IPS-20b (cell line): Measurements from ENCODE around the gene AP5Z1.

ENCODE experiments used
- H3K27ac ChIP-seq: one replicate; pipeline ENCODE4 v1.5.1; 2013; ENCODE audit warnings: low read length
- H3K27me3 ChIP-seq: 2 replicates; pipeline ENCODE4 v1.6.1; 2013; ENCODE audit warnings: mild to moderate bottlenecking, low read length, inconsistent platforms; ENCODE audit not compliant: insufficient read depth
- H3K36me3 ChIP-seq: 2 replicates; pipeline ENCODE4 v1.6.1; 2013; ENCODE audit warnings: low read depth, mild to moderate bottlenecking, inconsistent platforms, low read length, moderate library complexity; ENCODE audit not compliant: insufficient read depth
- H3K4me1 ChIP-seq: 2 replicates; pipeline ENCODE4 v1.6.1; 2013; ENCODE audit warnings: mild to moderate bottlenecking, control low read depth, inconsistent platforms, low read length, moderate library complexity; ENCODE audit not compliant: insufficient read depth
- H3K4me3 ChIP-seq: 2 replicates; pipeline ENCODE4 v1.5.1; 2013; ENCODE audit warnings: mild to moderate bottlenecking, low read length, inconsistent platforms
- H3K9ac ChIP-seq: 2 replicates; pipeline ENCODE4 v1.6.1; 2013; ENCODE audit warnings: low read depth, mild to moderate bottlenecking, inconsistent platforms, low read length, moderate library complexity
- H3K9me3 ChIP-seq: 2 replicates; pipeline ENCODE4 v1.6.1; 2013; ENCODE audit warnings: mild to moderate bottlenecking, low read depth, low read length, inconsistent platforms; ENCODE audit not compliant: insufficient read depth

AP5Z1 gene

GRCh38 chr7:4836206-4836661 is 60.8 kb downstream of the AP5Z1 start:
- no peak overlapping the region for H3K4me3 ChIP-seq
- H3K27ac ChIP-seq: no peak overlapping the region
- H3K4me1 ChIP-seq: no peaks in the 10 kb centered on the region
- no peaks in the 10 kb centered on the region for H3K9me3 ChIP-seq
- H3K9ac ChIP-seq: no peak overlapping the region
- H3K27me3 ChIP-seq: no peaks in the 10 kb centered on the region
- no peaks in the 10 kb centered on the region for H3K36me3 ChIP-seq

- Histone ChIP-seq H3K27me3 (no peaks in the 10 kb centered on the region), H3K27ac (no peak overlapping the region), H3K9me3 (no peaks in the 10 kb centered on the region), H3K36me3 (no peaks in the 10 kb centered on the region), H3K9ac (no peak overlapping the region), H3K4me1 (no peaks in the 10 kb centered on the region), H3K4me3 (no peak overlapping the region)
These were observed 61.8 kb downstream of the AP5Z1 start for GRCh38 chr7:4837041-4837802.

GRCh38 chr7:4837803-4838625 is 62.6 kb downstream of the AP5Z1 start:
- no peak overlapping the region for H3K27ac ChIP-seq
- H3K4me3 ChIP-seq: no peak overlapping the region
- no peaks in the 10 kb centered on the region for H3K36me3 ChIP-seq
- no peaks in the 10 kb centered on the region for H3K9me3 ChIP-seq
- no peaks in the 10 kb centered on the region for H3K27me3 ChIP-seq
- no peak overlapping the region for H3K9ac ChIP-seq
- no peaks in the 10 kb centered on the region for H3K4me1 ChIP-seq

DNA sequence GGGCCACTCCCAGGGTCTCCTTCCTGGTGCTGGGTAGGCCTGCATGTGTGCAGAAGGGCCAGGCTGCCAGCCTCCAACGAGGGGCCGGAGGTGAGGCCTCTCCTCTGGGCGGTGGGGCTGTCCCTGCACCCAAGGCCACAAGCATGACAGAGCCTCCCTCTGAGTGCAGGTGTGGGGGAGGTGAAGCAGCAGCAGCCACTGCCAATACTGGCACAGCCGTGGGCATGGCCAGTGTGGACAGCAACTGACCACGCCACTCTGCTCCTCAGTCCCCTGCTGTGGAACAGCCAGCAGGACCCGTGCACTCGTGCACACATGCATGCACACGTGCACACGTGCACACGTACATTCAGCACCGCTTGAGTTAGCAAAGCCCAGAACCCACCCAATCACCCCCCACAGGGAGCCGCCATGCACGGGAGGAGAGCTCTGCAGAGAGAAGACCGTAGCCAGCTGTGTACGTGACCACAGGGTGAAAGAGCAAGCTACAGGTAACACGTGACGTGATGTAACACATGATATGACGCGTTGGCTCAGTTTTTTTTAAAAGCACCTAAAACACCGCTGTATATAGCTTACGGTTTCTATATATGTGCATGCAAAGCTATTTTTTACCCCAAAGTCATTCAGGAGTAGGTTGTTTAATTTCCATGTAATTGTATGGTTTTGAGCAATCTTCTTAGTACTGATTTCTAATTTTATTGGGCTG is 63.4 kb downstream of the AP5Z1 start:
- H3K4me3 ChIP-seq: no peak overlapping the region
- H3K9me3 ChIP-seq: no peaks in the 10 kb centered on the region
- H3K9ac ChIP-seq: no peak overlapping the region
- no peaks in the 10 kb centered on the region for H3K36me3 ChIP-seq
- H3K4me1 ChIP-seq: no peaks in the 10 kb centered on the region
- H3K27me3 ChIP-seq: no peaks in the 10 kb centered on the region
- H3K27ac ChIP-seq: no peak overlapping the region

GRCh38 chr7:4840079-4840501 is 64.7 kb downstream of the AP5Z1 start:
- Histone ChIP-seq H3K9me3 (no peaks in the 10 kb centered on the region), H3K36me3 (no peaks in the 10 kb centered on the region), H3K4me1 (no peaks in the 10 kb centered on the region), H3K4me3 (no peak overlapping the region), H3K27ac (no peak overlapping the region), H3K9ac (no peak overlapping the region), H3K27me3 (no peaks in the 10 kb centered on the region)
